Suprapubic skin (tissue), 4 donors: ENCODE measurements around the gene SLC16A12.

ENCODE experiments used
- POLR2A ChIP-seq, 2 donors: fragments of 450-650 bp; IDR thresholded peaks; one replicate each; pipeline ENCODE4 v1.6.1; 2017; ENCODE audit warnings: antibody characterized with exemption in 2 of 2, mild to moderate bottlenecking in 2 of 2, moderate library complexity in 2 of 2
- POLR2AphosphoS5 ChIP-seq, 3 donors: sonication (generic); formaldehyde crosslinking; IDR thresholded peaks; one replicate each; pipeline ENCODE4 v1.6.1; 2017; ENCODE audit warnings: antibody characterized with exemption in 3 of 3
- TF ChIP-seq, protein P1 (sequence below), 2 donors: fragments of 200-600 bp in 1 of 2; fragments of 450-650 bp in 1 of 2; sonication (generic) in 1 of 2; IDR thresholded peaks; one replicate each; pipeline ENCODE4 v1.5.1; 2016 to 2019; ENCODE audit warnings: antibody characterized with exemption in 2 of 2, mild to moderate bottlenecking in 1 of 2, moderate library complexity in 1 of 2

- TF ChIP-seq, protein P1, sequence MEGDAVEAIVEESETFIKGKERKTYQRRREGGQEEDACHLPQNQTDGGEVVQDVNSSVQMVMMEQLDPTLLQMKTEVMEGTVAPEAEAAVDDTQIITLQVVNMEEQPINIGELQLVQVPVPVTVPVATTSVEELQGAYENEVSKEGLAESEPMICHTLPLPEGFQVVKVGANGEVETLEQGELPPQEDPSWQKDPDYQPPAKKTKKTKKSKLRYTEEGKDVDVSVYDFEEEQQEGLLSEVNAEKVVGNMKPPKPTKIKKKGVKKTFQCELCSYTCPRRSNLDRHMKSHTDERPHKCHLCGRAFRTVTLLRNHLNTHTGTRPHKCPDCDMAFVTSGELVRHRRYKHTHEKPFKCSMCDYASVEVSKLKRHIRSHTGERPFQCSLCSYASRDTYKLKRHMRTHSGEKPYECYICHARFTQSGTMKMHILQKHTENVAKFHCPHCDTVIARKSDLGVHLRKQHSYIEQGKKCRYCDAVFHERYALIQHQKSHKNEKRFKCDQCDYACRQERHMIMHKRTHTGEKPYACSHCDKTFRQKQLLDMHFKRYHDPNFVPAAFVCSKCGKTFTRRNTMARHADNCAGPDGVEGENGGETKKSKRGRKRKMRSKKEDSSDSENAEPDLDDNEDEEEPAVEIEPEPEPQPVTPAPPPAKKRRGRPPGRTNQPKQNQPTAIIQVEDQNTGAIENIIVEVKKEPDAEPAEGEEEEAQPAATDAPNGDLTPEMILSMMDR (IDR thresholded peaks at IDR 0.05), result no peak
- no peak for TF ChIP-seq POLR2AphosphoS5 (IDR thresholded peaks at IDR 0.05)
- no peak for TF ChIP-seq POLR2A (IDR thresholded peaks at IDR 0.05)
These were observed 46.6 kb upstream of the SLC16A12 start for GRCh38 chr10:89582022-89582421.
